Effector memory CD4-positive, alpha-beta T cell (primary cell): ENCODE measurements around the gene RELN.
"Not testable (repeated sequence)": the region's sequence is repeated elsewhere in the genome, so short reads cannot be mapped to it uniquely, and the experiment has no call there.

ENCODE experiments used
- DNase-seq, 3 donors: peaks; one replicate each; pipeline ENCODE4 v3.0.0-alpha.2; 2020
- H3K27ac ChIP-seq: 2 replicates; pipeline ENCODE4 v1.7.0; 2013; ENCODE audit warnings: mild to moderate bottlenecking, low read length, moderate library complexity; ENCODE audit not compliant: insufficient read depth, poor library complexity, severe bottlenecking
- H3K27me3 ChIP-seq: replicated peaks from 2 replicates; pipeline ENCODE4 v1.7.0; 2013; ENCODE audit warnings: mild to moderate bottlenecking, low read length; ENCODE audit not compliant: insufficient read depth, control insufficient read depth, poor library complexity, severe bottlenecking
- H3K36me3 ChIP-seq: 2 replicates; pipeline ENCODE4 v1.7.0; 2013; ENCODE audit warnings: mild to moderate bottlenecking, low read length, moderate library complexity; ENCODE audit not compliant: control insufficient read depth, insufficient read depth
- H3K4me1 ChIP-seq: 2 replicates; pipeline ENCODE4 v1.7.0; 2013; ENCODE audit warnings: low read length, mild to moderate bottlenecking; ENCODE audit not compliant: control insufficient read depth, insufficient read depth, poor library complexity, severe bottlenecking
- H3K4me3 ChIP-seq: 2 replicates; pipeline ENCODE4 v1.7.0; 2013; ENCODE audit warnings: low read length, low read depth, mild to moderate bottlenecking; ENCODE audit not compliant: insufficient read depth, poor library complexity, severe bottlenecking
- H3K9me3 ChIP-seq: 2 replicates; pipeline ENCODE4 v1.7.0; 2013; ENCODE audit warnings: mild to moderate bottlenecking, low read length, moderate library complexity; ENCODE audit not compliant: control insufficient read depth

Gene RELN

DNA sequence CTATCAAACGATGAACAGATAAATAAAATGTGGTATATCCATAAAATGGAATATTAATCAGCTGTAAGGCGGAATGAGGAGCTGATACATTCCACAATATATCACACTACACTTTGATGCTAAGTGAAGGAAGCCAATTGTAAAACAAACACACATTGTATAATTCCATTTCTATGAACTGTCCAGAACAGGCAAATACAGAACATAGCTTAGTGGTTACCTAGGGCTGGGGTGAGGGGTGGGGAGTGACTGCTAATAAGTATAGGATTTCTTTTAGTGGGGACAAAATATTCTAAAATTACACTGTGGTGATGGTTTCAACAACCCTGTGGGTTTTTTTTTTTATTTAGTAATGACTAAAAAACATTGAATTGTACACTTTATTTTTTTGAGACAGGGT, 461.3 kb downstream of the RELN start:
- H3K36me3 ChIP-seq, result no peaks in the 10 kb centered on the region
- no peak for DNase-seq

DNA sequence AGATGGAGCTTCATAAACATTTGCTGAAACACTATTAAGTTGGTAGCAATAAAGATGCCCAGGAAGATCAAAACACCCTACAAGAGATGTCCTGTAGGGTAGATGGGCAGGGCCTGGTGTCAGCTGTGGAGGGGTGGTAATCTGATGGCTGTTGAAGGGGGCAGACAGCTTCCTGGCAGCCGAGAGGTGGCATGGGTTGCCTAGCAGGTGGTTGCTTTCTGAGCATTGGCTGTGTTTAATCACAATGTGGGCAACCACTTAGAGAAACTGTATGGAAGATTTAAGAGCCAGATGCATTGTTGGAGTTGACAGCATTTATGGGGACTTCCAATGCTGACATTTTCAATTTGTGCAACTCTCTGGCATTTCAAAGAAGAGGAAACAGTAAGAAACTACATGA, 463.5 kb downstream of the RELN start:
- Histone ChIP-seq H3K4me3 (no peak overlapping the region), H3K27ac (no peak overlapping the region), H3K27me3 (no peaks in the 10 kb centered on the region), H3K36me3 (no peaks in the 10 kb centered on the region), H3K4me1 (no peaks in the 10 kb centered on the region), H3K9me3 (no peaks in the 10 kb centered on the region)
- no peak for DNase-seq

More for the DNA sequence above, 461.3 kb downstream of the RELN start:
- Histone ChIP-seq H3K4me1 (no peaks in the 10 kb centered on the region), H3K27me3 (no peaks in the 10 kb centered on the region), H3K4me3 (no peak overlapping the region), H3K9me3 (no peaks in the 10 kb centered on the region), H3K27ac (no peak overlapping the region)

DNA sequence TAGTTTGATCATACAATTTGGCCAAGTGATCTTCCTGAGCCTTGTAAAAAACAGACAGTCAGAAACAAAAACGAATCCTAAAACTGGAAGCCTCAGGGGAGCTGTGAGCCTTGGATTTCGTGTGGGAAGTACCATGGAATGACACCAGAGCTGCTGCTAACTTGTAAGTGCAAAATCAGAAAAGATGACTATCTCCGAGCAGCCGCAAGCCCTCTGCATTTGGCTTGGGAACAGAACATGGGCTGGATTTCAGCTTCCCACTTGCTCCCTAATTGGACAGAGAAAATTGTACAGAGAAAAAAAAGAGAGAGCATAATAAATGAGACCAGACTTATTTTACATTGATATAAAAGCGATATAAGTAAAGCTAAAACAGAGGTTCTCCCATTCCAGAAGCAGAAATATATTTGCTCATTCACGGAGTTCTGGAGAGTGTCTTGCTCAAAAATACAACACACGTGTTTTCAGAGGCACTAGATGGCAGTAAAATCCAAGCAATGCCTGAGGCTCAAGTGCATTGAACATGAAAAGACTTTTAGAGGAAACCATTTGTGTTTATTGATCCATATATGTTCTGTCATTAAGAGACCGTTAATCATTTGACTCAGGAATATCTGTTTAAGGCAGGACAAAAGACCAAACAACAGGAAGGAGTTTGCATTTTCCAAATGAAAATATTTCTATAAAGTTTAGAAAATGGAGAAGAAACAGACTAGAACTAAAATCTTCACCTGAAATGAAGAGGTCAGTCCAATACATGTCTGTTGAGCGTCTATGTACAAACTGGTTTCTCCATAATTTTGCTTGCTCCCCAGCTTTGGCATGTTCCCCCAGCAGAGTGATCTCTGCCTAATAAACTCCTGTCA, 465.2 kb downstream of the RELN start:
- Histone ChIP-seq H3K4me3 (no peak overlapping the region), H3K27ac (no peak overlapping the region), H3K27me3 (no peaks in the 10 kb centered on the region), H3K9me3 (no peaks in the 10 kb centered on the region), H3K4me1 (no peaks in the 10 kb centered on the region), H3K36me3 (no peaks in the 10 kb centered on the region)
- no peak for DNase-seq

DNA sequence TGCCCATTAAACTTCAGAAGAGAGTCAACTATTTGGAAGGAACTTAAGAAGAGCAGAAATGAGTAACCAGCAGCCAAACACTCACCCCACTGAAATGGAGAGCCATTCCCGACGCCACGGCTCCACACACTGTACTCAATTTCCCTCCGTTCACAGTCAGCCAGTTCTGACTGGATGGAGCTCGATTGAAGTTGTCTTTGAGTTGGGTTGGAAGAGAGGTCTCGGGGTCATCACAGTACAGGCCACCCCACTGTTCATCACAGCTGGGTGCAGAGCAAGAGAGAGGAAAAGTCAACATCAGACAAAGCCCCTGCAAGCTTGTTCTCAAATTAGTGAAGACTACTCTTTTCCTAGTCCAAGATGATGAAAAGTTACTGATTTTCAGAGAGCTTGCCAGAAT, 467.5 kb downstream of the RELN start:
- H3K36me3 ChIP-seq, result no peaks in the 10 kb centered on the region
- no peak overlapping the region for H3K27ac ChIP-seq
- DNase-seq, result no peak
- no peaks in the 10 kb centered on the region for H3K4me1 ChIP-seq
- H3K9me3 ChIP-seq, result no peaks in the 10 kb centered on the region
- no peaks in the 10 kb centered on the region for H3K27me3 ChIP-seq
- no peak overlapping the region for H3K4me3 ChIP-seq

DNA sequence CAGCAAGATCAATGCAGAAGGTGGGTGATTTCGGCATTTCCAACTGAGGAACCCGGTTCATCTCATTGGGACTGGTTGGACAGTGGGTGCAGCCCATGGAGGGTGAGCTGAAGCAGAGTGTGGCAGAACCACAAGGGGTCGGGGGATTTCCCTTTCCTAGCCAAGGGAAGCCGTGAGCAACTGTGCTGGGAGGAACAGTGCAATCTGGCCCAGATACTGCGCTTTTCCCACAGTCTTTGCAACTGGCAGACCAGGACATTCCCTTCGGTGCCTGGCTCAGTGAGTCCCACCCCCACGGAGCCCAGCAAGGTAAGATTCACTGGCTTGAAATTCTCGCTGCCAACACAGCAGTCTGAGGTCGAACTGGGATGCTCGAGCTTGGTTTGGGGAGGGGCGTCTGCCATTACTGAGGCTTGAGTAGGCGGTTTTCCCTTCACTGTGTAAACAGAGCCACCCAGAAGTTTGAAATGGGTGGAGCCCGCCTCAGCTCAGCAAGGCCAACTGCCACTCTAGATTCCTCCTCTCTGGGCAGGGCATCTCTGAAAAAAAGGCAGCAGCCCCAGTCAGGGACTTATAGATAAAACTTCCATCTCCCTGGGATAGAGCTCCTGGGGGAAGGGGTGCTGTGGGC, 484.8 kb downstream of the RELN start:
- Histone ChIP-seq H3K4me1 (no peaks in the 10 kb centered on the region), H3K9me3 (no peaks in the 10 kb centered on the region), H3K36me3 (no peaks in the 10 kb centered on the region), H3K4me3 (no peak overlapping the region), H3K27ac (no peak overlapping the region), H3K27me3 (no peaks in the 10 kb centered on the region)
- DNase-seq, result no peak

DNA sequence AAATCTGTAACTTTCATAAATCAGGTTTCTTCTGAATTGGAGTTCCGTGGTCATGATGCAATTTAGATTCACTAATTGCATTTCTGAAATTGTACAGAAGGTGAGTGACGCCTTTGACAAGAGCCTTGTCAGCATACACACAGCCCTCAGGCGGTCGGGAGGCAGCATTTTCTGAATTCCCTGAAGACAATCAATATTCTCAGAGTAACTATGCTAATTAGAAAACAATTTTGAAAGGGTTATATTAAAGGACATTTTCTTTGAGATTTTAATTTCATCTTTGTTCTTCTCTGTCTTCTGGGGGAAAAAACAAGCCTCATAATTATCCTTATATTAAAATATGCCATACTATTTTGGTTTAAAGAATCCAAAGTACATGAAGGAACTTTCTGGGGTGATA, 488.3 kb downstream of the RELN start:
- Histone ChIP-seq H3K27me3 (no peaks in the 10 kb centered on the region), H3K4me1 (no peaks in the 10 kb centered on the region), H3K27ac (no peak overlapping the region), H3K4me3 (no peak overlapping the region), H3K36me3 (no peaks in the 10 kb centered on the region), H3K9me3 (no peaks in the 10 kb centered on the region)
- no peak for DNase-seq

DNA sequence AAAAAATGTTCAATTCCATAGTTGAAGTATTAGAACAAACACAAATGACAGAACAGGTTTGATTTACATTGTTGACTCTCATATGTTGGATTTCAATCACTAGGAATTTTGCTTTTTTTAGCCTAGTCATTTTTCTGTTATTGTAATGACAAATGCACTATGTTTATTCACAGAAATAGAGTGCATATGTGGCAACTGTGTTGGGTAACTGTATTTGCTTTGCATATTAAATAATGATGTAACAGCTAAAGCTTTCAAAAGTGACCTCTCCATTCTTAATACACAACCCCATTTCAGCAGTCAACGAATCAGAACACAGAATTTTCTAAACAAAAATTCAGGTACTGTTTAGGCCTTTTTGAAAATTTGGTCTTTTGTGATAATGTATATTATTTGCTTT, 489.5 kb downstream of the RELN start:
- Histone ChIP-seq H3K4me1 (no peaks in the 10 kb centered on the region), H3K9me3 (no peaks in the 10 kb centered on the region), H3K4me3 (no peak overlapping the region), H3K27ac (no peak overlapping the region), H3K27me3 (peaks cover 3% of the 10 kb centered on the region), H3K36me3 (no peaks in the 10 kb centered on the region)
- DNase-seq, result no peak

DNA sequence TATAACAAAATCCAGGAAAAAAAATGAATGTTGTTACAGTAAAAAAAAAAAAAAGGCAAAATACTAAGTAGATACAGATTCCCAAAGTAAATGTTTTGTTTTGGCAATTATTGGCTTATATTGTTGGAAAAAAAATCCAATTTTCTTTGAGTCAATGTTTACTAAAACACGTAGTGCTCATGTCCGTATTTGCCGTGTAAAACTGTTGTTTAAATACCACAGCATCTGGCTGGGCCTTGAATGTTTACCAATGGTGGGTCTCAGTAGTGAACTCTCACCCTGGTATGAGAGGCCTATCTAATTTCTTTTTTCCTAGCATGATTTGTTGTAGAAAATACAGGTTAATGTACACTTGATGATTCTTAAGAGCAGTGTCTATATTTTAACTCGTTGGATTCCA, 502.0 kb downstream of the RELN start:
- no peak overlapping the region for H3K27ac ChIP-seq
- H3K27me3 ChIP-seq, result no peaks in the 10 kb centered on the region
- H3K4me3 ChIP-seq, result no peak overlapping the region
- no peak for DNase-seq
- H3K9me3 ChIP-seq, result no peaks in the 10 kb centered on the region
- H3K36me3 ChIP-seq, result no peaks in the 10 kb centered on the region
- no peaks in the 10 kb centered on the region for H3K4me1 ChIP-seq

DNA sequence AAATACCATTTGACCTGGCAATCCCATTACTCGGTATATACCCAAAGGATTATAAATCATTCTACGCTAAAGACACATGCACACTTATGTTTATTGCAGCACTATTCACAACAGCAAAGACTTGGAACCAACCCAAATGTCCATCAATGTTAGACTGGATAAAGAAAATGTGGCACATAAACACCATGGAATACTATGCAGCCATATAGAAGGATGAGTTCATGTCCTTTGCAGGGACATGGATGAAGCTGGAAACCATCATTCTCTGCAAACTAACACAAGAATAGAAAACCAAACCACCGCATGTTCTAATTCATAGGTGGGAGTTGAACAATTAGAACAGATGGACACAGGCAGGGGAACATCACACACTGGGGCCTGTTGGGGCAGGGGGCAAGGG, 502.6 kb downstream of the RELN start:
- not testable (repeated sequence) for DNase-seq, H3K4me3 ChIP-seq, H3K36me3 ChIP-seq, H3K27ac ChIP-seq, H3K27me3 ChIP-seq, H3K9me3 ChIP-seq, H3K4me1 ChIP-seq

DNA sequence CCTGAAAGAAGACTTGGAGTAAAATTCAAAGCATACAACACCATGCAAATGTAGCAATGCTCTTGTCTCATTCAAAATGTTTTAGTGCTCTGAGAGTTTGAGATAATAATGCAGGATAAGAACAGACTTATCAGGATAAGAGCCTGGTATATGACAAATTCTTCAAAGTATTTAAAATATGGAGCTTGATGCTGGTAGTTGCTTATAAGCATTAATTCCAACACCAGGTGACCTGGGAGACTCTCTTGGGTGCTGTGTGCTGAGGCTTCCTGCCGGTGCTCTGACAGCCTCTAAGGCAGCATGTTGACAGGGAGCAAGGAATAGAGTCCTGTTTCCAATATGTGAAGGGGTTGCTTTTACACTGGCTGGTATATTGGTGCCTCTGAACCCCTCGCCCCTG, 508.7 kb downstream of the RELN start:
- no peaks in the 10 kb centered on the region for H3K4me1 ChIP-seq

More for the DNA sequence above, 508.7 kb downstream of the RELN start:
- no peaks in the 10 kb centered on the region for H3K27me3 ChIP-seq
- no peaks in the 10 kb centered on the region for H3K9me3 ChIP-seq
- H3K36me3 ChIP-seq, result no peaks in the 10 kb centered on the region
- DNase-seq, result no peak
- no peak overlapping the region for H3K27ac ChIP-seq
- H3K4me3 ChIP-seq, result no peak overlapping the region
